Hematopoietic multipotent progenitor cell treated with erythropoietin and hydrocortisone succinate and interleukin-3 and kit ligand, for 15 days (in vitro differentiated cells): Measurements from ENCODE around the gene VWF.

Experiments
- DNase-seq: peaks from one replicate; pipeline ENCODE4 v3.0.0-alpha.2; 2015; ENCODE audit warnings: low spot score

Gene VWF

GRCh38 chr12:5977556-5977955, 146.9 kb downstream of the VWF start:
- no peak for DNase-seq

GRCh38 chr12:5976711-5977110, 147.8 kb downstream of the VWF start:
- no peak for DNase-seq

GRCh38 chr12:5976196-5976595, 148.3 kb downstream of the VWF start:
- no peak for DNase-seq

- no peak for DNase-seq
Measured at GRCh38 chr12:5973461-5974115, 150.9 kb downstream of the VWF start.

- DNase-seq, result no peak
Measured at GRCh38 chr12:5972387-5972786, 152.1 kb downstream of the VWF start.

- no peak for DNase-seq
Measured at GRCh38 chr12:5971194-5971850, 153.1 kb downstream of the VWF start.

GRCh38 chr12:5969974-5970690, 154.3 kb downstream of the VWF start:
- DNase-seq, result no peak

- no peak for DNase-seq
Measured at GRCh38 chr12:5969156-5969973, 155.1 kb downstream of the VWF start.

GRCh38 chr12:5967645-5968415, 156.6 kb downstream of the VWF start:
- no peak for DNase-seq

- DNase-seq, result no peak
Measured at GRCh38 chr12:5966486-5967095, 157.9 kb downstream of the VWF start.

GRCh38 chr12:5965950-5966383, 158.5 kb downstream of the VWF start:
- peak; percentile 34 for DNase-seq

GRCh38 chr12:5964913-5965900, 159.3 kb downstream of the VWF start:
- DNase-seq, result no peak

- no peak for DNase-seq
Measured at GRCh38 chr12:5963515-5963914, 161.0 kb downstream of the VWF start.

GRCh38 chr12:5960783-5961182, 163.7 kb downstream of the VWF start:
- no peak for DNase-seq

- no peak for DNase-seq
Measured at GRCh38 chr12:5956987-5957386, 167.5 kb downstream of the VWF start.

GRCh38 chr12:5954661-5955060, 169.8 kb downstream of the VWF start:
- DNase-seq, result no peak

- no peak for DNase-seq
Measured at GRCh38 chr12:5953835-5954586, 170.5 kb downstream of the VWF start.

- DNase-seq, result no peak
Measured at GRCh38 chr12:5952031-5952430, 172.4 kb downstream of the VWF start.

GRCh38 chr12:5948696-5949095, 175.8 kb downstream of the VWF start:
- no peak for DNase-seq
